Measurements from ENCODE around the gene BEND6.
A peak's percentile ranks its signal among the peaks of the same experiment; 100 is the strongest.

Gene BEND6

DNA sequence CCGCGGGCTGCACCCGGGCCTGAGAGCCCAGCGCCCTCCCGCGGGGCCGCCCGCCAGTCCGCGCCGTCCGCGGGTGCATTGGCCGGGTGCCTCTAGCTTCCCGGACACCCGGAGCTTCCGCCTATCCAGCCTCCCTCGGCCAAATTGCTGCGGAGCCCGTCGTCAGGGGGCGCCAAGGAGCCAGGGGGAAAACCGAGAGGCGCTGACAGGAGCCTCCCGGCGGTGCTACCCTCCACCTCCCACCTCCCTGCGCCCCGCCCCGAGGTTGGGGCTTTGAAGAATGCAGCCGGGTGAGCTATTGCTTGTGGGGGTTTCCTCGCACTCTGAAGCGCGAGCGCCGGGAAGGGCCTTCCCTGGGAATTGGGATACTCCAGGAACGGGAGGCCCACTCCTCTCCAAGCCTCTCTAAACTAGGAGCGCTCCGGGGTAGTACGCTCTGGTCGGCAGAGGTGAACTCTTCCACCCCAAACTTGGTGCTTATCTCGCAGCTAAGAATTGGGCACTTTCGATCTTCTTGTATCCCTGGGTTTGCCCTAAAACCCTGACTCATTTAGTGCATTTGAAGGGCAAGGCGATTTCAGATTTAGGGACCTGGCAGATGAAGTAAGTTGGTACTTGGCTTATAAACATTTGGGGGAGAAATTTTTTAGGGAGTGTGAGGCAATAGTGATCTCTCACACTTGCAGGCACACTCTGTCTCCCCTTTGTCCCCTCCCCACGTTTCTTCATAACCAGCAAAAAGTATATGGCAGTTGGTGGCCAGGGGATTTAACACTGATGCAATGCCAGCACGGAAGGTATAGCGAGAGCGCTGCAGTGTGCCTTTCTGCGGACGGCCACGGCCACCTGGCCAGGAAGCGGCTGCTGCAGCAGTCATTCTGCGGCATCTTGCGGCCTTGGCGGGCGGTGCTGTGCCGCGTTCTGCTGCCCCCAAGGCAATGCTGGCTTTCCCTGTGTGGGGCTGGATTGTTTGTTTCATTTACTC lies 556 bp downstream of the BEND6 start:
- no peaks in the 10 kb centered on the region for H3K27me3 ChIP-seq (ENCODE audit: insufficient read depth, low read depth)
- H3K27ac ChIP-seq: peak overlapping the region; percentile 95
- peaks cover 39% of the 10 kb centered on the region for H3K79me2 ChIP-seq (ENCODE audit: insufficient read depth, low read depth)
- TF ChIP-seq, protein P1, sequence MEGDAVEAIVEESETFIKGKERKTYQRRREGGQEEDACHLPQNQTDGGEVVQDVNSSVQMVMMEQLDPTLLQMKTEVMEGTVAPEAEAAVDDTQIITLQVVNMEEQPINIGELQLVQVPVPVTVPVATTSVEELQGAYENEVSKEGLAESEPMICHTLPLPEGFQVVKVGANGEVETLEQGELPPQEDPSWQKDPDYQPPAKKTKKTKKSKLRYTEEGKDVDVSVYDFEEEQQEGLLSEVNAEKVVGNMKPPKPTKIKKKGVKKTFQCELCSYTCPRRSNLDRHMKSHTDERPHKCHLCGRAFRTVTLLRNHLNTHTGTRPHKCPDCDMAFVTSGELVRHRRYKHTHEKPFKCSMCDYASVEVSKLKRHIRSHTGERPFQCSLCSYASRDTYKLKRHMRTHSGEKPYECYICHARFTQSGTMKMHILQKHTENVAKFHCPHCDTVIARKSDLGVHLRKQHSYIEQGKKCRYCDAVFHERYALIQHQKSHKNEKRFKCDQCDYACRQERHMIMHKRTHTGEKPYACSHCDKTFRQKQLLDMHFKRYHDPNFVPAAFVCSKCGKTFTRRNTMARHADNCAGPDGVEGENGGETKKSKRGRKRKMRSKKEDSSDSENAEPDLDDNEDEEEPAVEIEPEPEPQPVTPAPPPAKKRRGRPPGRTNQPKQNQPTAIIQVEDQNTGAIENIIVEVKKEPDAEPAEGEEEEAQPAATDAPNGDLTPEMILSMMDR (conservative IDR thresholded peaks at IDR 0.05; ENCODE audit: low read depth, low read length): peak; percentile 74
- H4K20me1 ChIP-seq (ENCODE audit: insufficient read depth): no peaks in the 10 kb centered on the region
- H3K4me1 ChIP-seq (ENCODE audit: low read depth, poor library complexity, severe bottlenecking): peaks cover 38% of the 10 kb centered on the region
- peak overlapping the region; percentile 85 for H3K4me2 ChIP-seq
- 0 out of 2 replicates have a peak, but pooled peaks cover 3% of the 10 kb centered on the region for H3K36me3 ChIP-seq (ENCODE audit: insufficient read depth)
- peak overlapping the region; percentile 58 for H2AFZ ChIP-seq (ENCODE audit: low read depth)
- peak overlapping the region; percentile 83 for H3K9ac ChIP-seq
- H3K4me3 ChIP-seq (IDR thresholded peaks at IDR 0.05; ENCODE audit: insufficient read depth, low read depth, low read length): no peak overlapping the region

DNA sequence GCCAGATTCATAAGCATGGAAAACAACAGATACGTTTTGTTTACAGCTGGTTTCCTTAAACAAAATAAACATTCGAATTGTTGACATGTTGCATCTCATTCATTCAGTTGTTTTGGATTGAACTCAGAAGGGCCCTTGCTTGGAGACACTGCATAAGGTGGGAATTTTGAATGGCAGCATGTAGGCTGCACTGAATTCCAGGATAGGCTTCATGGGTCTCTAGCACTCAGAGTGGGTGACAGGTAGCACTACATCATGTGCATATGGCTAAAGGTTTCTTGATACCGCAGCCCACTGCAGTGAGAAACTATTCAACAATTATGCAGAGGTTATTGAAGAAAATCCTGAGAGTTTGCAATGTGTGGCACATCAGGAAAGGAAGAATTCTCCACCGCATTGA lies 1.6 kb downstream of the BEND6 start:
- H3K79me2 ChIP-seq (ENCODE audit: insufficient read depth, low read depth): peaks cover 33% of the 10 kb centered on the region
- peak overlapping the region; percentile 95 for H3K27ac ChIP-seq
- no peaks in the 10 kb centered on the region for H3K27me3 ChIP-seq (ENCODE audit: insufficient read depth, low read depth)
- H3K9ac ChIP-seq: peak overlapping the region; percentile 83; the same call in 1 of the 2 replicates
- H3K36me3 ChIP-seq (ENCODE audit: insufficient read depth): no peaks in the 10 kb centered on the region
- peak overlapping the region; percentile 58 for H2AFZ ChIP-seq (ENCODE audit: low read depth)
- no peak overlapping the region for H3K4me3 ChIP-seq (IDR thresholded peaks at IDR 0.05; ENCODE audit: insufficient read depth, low read depth, low read length)
- peaks cover 27% of the 10 kb centered on the region for H3K4me1 ChIP-seq (ENCODE audit: low read depth, poor library complexity, severe bottlenecking)
- TF ChIP-seq, protein P1 (conservative IDR thresholded peaks at IDR 0.05; ENCODE audit: low read depth, low read length): no peak
- H3K4me2 ChIP-seq: peak overlapping the region; percentile 85
- no peaks in the 10 kb centered on the region for H4K20me1 ChIP-seq (ENCODE audit: insufficient read depth)

DNA sequence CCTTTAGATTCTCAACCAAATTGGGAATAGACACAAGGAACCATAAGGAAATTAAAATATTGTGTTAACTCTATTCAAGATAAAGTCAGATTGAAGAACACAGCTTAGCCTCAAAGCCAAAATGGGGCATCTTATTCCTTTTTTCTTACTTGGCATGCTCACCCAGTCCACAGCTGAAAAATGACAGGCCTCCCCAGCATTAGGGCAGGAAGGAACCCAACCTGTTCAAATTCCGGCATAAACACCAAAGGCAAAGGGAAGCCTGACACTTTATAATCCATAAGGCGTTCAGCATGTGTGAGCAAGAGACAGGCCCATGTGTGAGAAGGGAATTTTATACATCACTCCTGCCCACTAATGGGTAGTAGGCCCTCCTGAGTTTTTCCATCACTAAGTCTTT lies 2.9 kb downstream of the BEND6 start:
- H3K27me3 ChIP-seq (ENCODE audit: insufficient read depth, low read depth): no peaks in the 10 kb centered on the region
- no peak overlapping the region for H2AFZ ChIP-seq (ENCODE audit: low read depth)
- TF ChIP-seq, protein P1 (conservative IDR thresholded peaks at IDR 0.05; ENCODE audit: low read depth, low read length): no peak
- no peak overlapping the region for H3K4me2 ChIP-seq
- peaks cover 19% of the 10 kb centered on the region for H3K79me2 ChIP-seq (ENCODE audit: insufficient read depth, low read depth)
- H3K9ac ChIP-seq: no peak overlapping the region
- peaks cover 22% of the 10 kb centered on the region for H3K4me1 ChIP-seq (ENCODE audit: low read depth, poor library complexity, severe bottlenecking)
- no peaks in the 10 kb centered on the region for H4K20me1 ChIP-seq (ENCODE audit: insufficient read depth)
- no peak overlapping the region for H3K4me3 ChIP-seq (IDR thresholded peaks at IDR 0.05; ENCODE audit: insufficient read depth, low read depth, low read length)
- no peak overlapping the region for H3K27ac ChIP-seq
- H3K36me3 ChIP-seq (ENCODE audit: insufficient read depth): no peaks in the 10 kb centered on the region

DNA sequence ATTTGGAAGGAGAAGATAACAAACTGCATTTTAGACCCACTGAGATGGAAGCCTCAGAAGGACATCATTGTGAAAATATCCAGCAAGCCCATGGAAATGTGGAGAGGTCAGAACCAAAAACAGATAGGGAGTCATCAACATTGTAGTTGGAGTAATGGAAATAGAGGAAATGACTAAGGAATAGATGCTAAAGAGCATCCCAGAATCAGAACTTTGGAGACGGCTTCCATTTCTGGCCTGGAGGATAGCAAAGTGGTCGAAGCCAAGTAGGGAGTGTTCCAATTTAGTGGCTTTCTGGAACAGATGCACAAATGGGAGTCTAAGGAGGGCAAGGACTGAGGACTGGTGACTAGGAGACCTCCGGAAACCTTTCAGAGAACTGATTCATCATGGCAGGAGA lies 3.6 kb downstream of the BEND6 start:
- no peaks in the 10 kb centered on the region for H3K27me3 ChIP-seq (ENCODE audit: insufficient read depth, low read depth)
- H3K36me3 ChIP-seq (ENCODE audit: insufficient read depth): no peaks in the 10 kb centered on the region
- H3K4me2 ChIP-seq: no peak overlapping the region
- no peak overlapping the region for H2AFZ ChIP-seq (ENCODE audit: low read depth)
- H3K4me1 ChIP-seq (ENCODE audit: low read depth, poor library complexity, severe bottlenecking): peaks cover 22% of the 10 kb centered on the region
- no peaks in the 10 kb centered on the region for H4K20me1 ChIP-seq (ENCODE audit: insufficient read depth)
- TF ChIP-seq, protein P1 (conservative IDR thresholded peaks at IDR 0.05; ENCODE audit: low read depth, low read length): no peak
- no peak overlapping the region for H3K27ac ChIP-seq
- H3K79me2 ChIP-seq (ENCODE audit: insufficient read depth, low read depth): peaks cover 13% of the 10 kb centered on the region
- H3K9ac ChIP-seq: no peak overlapping the region
- H3K4me3 ChIP-seq (IDR thresholded peaks at IDR 0.05; ENCODE audit: insufficient read depth, low read depth, low read length): no peak overlapping the region
